ENCODE measurements around the gene DNAJB9.

GRCh38 chr7:108592646-108593201 lies 23.1 kb downstream of the DNAJB9 start:
- TF ChIP-seq CTCF (IDR thresholded peaks at IDR 0.05; ENCODE audit: low read depth, low read length, missing input control): peak; percentile 26
- TF ChIP-seq, protein P1, sequence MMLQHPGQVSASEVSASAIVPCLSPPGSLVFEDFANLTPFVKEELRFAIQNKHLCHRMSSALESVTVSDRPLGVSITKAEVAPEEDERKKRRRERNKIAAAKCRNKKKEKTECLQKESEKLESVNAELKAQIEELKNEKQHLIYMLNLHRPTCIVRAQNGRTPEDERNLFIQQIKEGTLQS (IDR thresholded peaks at IDR 0.05): no peak
- peak; percentile 69 to 78 for TF ChIP-seq RAD21 (IDR thresholded peaks at IDR 0.05)
- no peak for TF ChIP-seq FOXA2 (IDR thresholded peaks at IDR 0.05)
- TF ChIP-seq, protein P2, sequence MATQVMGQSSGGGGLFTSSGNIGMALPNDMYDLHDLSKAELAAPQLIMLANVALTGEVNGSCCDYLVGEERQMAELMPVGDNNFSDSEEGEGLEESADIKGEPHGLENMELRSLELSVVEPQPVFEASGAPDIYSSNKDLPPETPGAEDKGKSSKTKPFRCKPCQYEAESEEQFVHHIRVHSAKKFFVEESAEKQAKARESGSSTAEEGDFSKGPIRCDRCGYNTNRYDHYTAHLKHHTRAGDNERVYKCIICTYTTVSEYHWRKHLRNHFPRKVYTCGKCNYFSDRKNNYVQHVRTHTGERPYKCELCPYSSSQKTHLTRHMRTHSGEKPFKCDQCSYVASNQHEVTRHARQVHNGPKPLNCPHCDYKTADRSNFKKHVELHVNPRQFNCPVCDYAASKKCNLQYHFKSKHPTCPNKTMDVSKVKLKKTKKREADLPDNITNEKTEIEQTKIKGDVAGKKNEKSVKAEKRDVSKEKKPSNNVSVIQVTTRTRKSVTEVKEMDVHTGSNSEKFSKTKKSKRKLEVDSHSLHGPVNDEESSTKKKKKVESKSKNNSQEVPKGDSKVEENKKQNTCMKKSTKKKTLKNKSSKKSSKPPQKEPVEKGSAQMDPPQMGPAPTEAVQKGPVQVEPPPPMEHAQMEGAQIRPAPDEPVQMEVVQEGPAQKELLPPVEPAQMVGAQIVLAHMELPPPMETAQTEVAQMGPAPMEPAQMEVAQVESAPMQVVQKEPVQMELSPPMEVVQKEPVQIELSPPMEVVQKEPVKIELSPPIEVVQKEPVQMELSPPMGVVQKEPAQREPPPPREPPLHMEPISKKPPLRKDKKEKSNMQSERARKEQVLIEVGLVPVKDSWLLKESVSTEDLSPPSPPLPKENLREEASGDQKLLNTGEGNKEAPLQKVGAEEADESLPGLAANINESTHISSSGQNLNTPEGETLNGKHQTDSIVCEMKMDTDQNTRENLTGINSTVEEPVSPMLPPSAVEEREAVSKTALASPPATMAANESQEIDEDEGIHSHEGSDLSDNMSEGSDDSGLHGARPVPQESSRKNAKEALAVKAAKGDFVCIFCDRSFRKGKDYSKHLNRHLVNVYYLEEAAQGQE (IDR thresholded peaks at IDR 0.05): no peak
- TF ChIP-seq, protein P3, sequence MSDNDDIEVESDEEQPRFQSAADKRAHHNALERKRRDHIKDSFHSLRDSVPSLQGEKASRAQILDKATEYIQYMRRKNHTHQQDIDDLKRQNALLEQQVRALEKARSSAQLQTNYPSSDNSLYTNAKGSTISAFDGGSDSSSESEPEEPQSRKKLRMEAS (IDR thresholded peaks at IDR 0.05): no peak
- TF ChIP-seq GABPA (IDR thresholded peaks at IDR 0.05 in 1 of 2, conservative IDR thresholded peaks at IDR 0.05 in 1 of 2): no peak
- TF ChIP-seq TAF1 (conservative IDR thresholded peaks at IDR 0.05): no peak
